Activated B cell treated with CpG ODN at 0.5 μM for 24 hours (primary cell): ENCODE measurements around the gene PDE7B. TPM values are rescaled to one million over a fixed set of nuclear protein-coding genes. Genes with fewer than 3 reads are reported as not detected.

Experiments used
- ATAC-seq: fragments of 200-7000 bp; cut with Tn5 transposase; one replicate; pipeline ENCODE4 v1.10.0; 2021; ENCODE audit warnings: low read depth, mild to moderate bottlenecking, moderate library complexity
- CTCF ChIA-PET: fragments of 350-600 bp; sonication (Branson Sonifier 250); formaldehyde crosslinking; loops from one replicate; lab custom pipeline; 2021; ENCODE audit warnings: antibody characterized with exemption; lab: Charles Lee
- POLR2A ChIA-PET: fragments of 350-600 bp; sonication (Branson Sonifier 250); formaldehyde crosslinking; loops from one replicate; lab custom pipeline; 2021; ENCODE audit warnings: antibody characterized with exemption; lab: Charles Lee
- DNase-seq: peaks from one replicate; pipeline ENCODE4 v3.0.0; 2022
- H3K27ac Mint-ChIP-seq: one replicate; pipeline ENCODE4 v1.8.0; 2020; ENCODE audit warnings: mixed read lengths
- H3K27me3 Mint-ChIP-seq: one replicate; pipeline ENCODE4 v1.8.0; 2021; ENCODE audit warnings: mixed read lengths
- H3K36me3 Mint-ChIP-seq: one replicate; pipeline ENCODE4 v1.8.0; 2021; ENCODE audit warnings: low read depth, mixed read lengths
- H3K4me1 Mint-ChIP-seq: one replicate; pipeline ENCODE4 v1.8.0; 2021; ENCODE audit warnings: mixed read lengths
- H3K4me3 Mint-ChIP-seq: one replicate; pipeline ENCODE4 v1.8.0; 2020; ENCODE audit warnings: mild to moderate bottlenecking, mixed read lengths
- H3K9me3 Mint-ChIP-seq: one replicate; pipeline ENCODE4 v1.8.0; 2020; ENCODE audit warnings: mixed read lengths
- intact Hi-C: fragments of 100-400 bp; cut with micrococcal nuclease; formaldehyde crosslinking; loops from one replicate; pipeline ENCODE4 v1.15.1; 2024
- total RNA-seq: library from RNA; stranded (reverse); gene quantifications from 2 replicates; pipeline ENCODE4 v1.2.3, GENCODE V29; 2022
- TF ChIP-seq, protein P1 (sequence below): fragments of 200-600 bp; IDR thresholded peaks from one replicate; pipeline ENCODE4 v1.8.0; 2022; ENCODE audit warnings: antibody characterized with exemption, mild to moderate bottlenecking

The PDE7B gene
- total RNA-seq, 1 donor from 2014 or later: 1.8 TPM

DNA sequence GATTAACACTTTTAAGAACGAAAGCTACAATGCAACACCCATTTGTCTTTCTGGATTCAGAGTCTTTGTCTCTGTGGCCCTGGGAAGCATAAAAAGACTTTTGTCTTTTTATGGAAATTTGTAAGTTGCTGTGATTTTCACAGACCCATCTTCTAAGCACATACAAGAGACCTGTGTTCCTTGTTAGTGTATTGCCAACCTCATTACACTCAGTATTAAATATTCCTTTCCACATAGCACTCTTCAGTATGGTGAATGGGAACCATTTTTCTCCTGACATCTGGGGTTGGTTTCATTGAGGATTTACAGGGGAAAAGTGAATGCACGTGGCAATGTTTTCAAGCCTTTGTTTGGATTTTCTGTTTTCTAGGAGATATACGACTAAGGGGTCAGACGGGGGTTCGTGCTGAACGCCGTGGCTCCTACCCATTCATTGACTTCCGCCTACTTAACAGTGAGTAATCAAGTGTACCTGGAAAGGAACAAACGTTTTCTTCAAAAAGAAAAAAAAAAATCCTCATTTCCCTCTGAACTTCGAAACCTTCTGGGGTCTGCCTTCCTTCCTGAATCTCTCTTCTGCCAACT is 257.0 kb downstream of the PDE7B start:
- POLR2A ChIA-PET: no interaction called here
- CTCF ChIA-PET: no interaction called here
- no peaks in the 10 kb centered on the region for H3K4me1 Mint-ChIP-seq

DNA sequence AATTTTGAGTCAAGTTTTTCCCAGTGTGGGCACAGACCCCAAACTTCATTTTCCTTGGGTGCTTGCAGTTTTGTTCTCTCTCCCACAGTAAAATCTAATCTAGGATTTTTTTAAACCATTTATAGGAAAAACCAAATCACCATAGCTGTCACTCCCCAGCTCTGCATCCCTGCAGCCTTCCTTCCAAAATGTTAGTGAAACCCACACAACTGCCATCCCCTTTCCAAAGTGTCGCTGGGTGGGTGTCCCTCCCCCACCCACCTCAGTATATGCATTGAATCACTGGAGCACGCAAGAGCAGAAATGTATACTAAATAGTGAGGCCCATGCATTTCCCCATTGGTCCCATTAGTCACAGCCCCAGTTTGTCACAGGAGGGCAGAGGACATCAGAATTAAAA is 260.3 kb downstream of the PDE7B start:
- Mint-ChIP-seq H3K4me3 (no peak overlapping the region), H3K27ac (no peak overlapping the region), H3K36me3 (peaks cover 8% of the 10 kb centered on the region), H3K27me3 (no peaks in the 10 kb centered on the region), H3K9me3 (no peaks in the 10 kb centered on the region), H3K4me1 (no peaks in the 10 kb centered on the region)
- TF ChIP-seq, protein P1, sequence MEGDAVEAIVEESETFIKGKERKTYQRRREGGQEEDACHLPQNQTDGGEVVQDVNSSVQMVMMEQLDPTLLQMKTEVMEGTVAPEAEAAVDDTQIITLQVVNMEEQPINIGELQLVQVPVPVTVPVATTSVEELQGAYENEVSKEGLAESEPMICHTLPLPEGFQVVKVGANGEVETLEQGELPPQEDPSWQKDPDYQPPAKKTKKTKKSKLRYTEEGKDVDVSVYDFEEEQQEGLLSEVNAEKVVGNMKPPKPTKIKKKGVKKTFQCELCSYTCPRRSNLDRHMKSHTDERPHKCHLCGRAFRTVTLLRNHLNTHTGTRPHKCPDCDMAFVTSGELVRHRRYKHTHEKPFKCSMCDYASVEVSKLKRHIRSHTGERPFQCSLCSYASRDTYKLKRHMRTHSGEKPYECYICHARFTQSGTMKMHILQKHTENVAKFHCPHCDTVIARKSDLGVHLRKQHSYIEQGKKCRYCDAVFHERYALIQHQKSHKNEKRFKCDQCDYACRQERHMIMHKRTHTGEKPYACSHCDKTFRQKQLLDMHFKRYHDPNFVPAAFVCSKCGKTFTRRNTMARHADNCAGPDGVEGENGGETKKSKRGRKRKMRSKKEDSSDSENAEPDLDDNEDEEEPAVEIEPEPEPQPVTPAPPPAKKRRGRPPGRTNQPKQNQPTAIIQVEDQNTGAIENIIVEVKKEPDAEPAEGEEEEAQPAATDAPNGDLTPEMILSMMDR: no peak
- ATAC-seq (no peak), DNase-seq (no peak)
- POLR2A ChIA-PET: no interaction called here
- CTCF ChIA-PET: no interaction called here
- intact Hi-C loops: no loop called here

More for the DNA sequence above, 257.0 kb downstream of the PDE7B start:
- no peak overlapping the region for H3K27ac Mint-ChIP-seq
- DNase-seq: no peak
- peaks cover 4% of the 10 kb centered on the region for H3K27me3 Mint-ChIP-seq
- intact Hi-C loops: no loop called here
- ATAC-seq: no peak
- H3K9me3 Mint-ChIP-seq: no peaks in the 10 kb centered on the region
- TF ChIP-seq, protein P1: no peak
- H3K4me3 Mint-ChIP-seq: no peak overlapping the region
- H3K36me3 Mint-ChIP-seq: peaks cover 8% of the 10 kb centered on the region

DNA sequence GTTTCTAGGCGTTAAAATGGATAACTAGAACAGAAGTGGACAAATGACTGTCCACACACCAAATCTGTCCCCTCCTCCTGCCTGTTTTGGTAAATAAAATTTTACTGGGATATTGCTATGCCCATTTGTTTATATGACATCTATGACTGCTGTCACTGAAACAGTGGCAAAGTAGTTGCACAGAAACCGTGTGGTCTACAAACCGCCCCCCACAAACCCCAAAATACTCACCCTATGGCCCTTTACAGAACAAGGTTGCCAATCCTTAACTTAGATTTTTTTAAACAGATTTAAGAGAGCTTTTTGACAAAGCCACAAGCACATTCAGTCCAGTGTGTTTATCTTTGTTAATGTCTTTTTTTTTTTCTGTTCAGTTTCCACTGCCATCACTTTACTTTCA is 260.8 kb downstream of the PDE7B start:
- TF ChIP-seq, protein P1: no peak
- intact Hi-C loops: no loop called here
- POLR2A ChIA-PET: no interaction called here
- CTCF ChIA-PET: no interaction called here
- H3K27me3 Mint-ChIP-seq: no peaks in the 10 kb centered on the region
- no peak for DNase-seq
- no peak for ATAC-seq
- H3K4me1 Mint-ChIP-seq: no peaks in the 10 kb centered on the region
- no peak overlapping the region for H3K4me3 Mint-ChIP-seq
- no peak overlapping the region for H3K27ac Mint-ChIP-seq
- peaks cover 8% of the 10 kb centered on the region for H3K36me3 Mint-ChIP-seq
- H3K9me3 Mint-ChIP-seq: no peaks in the 10 kb centered on the region

DNA sequence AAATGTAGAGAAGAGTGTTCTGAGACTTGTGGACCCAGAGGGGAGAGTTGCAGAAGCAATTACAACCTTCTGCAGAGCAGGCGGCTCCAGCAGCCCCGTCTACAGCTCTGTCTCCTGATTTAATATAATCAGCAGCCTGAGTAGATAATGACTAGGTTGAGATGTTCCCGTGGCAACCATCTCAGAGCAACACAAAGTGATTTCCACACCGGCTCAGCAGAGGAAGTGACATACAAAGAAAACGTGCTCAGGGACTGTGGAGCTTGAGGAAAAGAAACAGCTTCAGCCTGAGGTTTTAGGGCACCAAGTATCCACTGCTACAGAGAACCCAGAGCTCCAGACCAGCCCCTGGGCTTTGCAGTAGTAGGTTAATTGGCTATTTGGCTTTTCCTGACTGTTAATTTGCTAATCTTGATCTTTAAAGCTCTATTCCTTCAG is 262.3 kb downstream of the PDE7B start:
- intact Hi-C loops: no loop called here
- H3K27me3 Mint-ChIP-seq: no peaks in the 10 kb centered on the region
- peaks cover 8% of the 10 kb centered on the region for H3K36me3 Mint-ChIP-seq
- no peak overlapping the region for H3K4me3 Mint-ChIP-seq
- DNase-seq (no peak), ATAC-seq (no peak)
- CTCF ChIA-PET: no interaction called here
- no peak overlapping the region for H3K27ac Mint-ChIP-seq
- TF ChIP-seq, protein P1: no peak
- no peaks in the 10 kb centered on the region for H3K9me3 Mint-ChIP-seq
- POLR2A ChIA-PET: no interaction called here
- H3K4me1 Mint-ChIP-seq: no peaks in the 10 kb centered on the region

DNA sequence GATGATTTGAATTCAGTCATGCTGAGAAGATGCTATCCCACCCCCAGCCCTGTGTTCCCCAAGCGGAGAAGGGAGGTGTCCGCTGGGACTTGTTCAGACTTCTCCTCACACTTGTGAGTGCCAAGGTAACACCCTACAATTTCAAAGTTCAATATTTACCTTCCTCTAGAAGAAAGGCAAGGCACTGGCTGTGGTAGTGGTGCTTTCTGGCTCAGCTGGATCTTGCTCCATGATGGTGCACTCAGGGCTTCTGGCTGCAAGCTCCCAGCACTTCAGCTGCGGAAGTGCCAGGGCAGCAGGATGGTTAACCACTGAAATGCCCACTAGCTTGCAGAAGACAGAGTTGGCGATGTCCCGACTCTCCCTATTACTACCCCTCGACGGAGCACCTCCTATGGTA is 263.2 kb downstream of the PDE7B start:
- H3K27ac Mint-ChIP-seq: no peak overlapping the region
- CTCF ChIA-PET: no interaction called here

More for the DNA sequence above, 263.2 kb downstream of the PDE7B start:
- no peaks in the 10 kb centered on the region for H3K27me3 Mint-ChIP-seq
- intact Hi-C loops: no loop called here
- TF ChIP-seq, protein P1: no peak
- no peak overlapping the region for H3K4me3 Mint-ChIP-seq
- no peak for ATAC-seq
- POLR2A ChIA-PET: no interaction called here
- peaks cover 4% of the 10 kb centered on the region for H3K36me3 Mint-ChIP-seq
- no peaks in the 10 kb centered on the region for H3K4me1 Mint-ChIP-seq
- DNase-seq: no peak
- H3K9me3 Mint-ChIP-seq: no peaks in the 10 kb centered on the region
